Measurements from ENCODE around the gene ZNRF3.
"Not testable (repeated sequence)": the region's sequence is repeated elsewhere in the genome, so short reads cannot be mapped to it uniquely, and the experiment has no call there.

The ZNRF3 gene

GRCh38 chr22:29003975-29004646 lies 120.7 kb downstream of the ZNRF3 start:
- H3K9me3 ChIP-seq (ENCODE audit: insufficient read depth, low read length) = no peaks in the 10 kb centered on the region
- H3K4me3 ChIP-seq (ENCODE audit: insufficient read length, low read depth) = peak overlapping the region; percentile 24
- H3K27me3 ChIP-seq (ENCODE audit: insufficient read depth, insufficient read length) = no peaks in the 10 kb centered on the region
- peaks cover 3% of the 10 kb centered on the region for H3K36me3 ChIP-seq (ENCODE audit: insufficient read depth, insufficient read length, low read length)
- H3K9ac ChIP-seq (ENCODE audit: insufficient read length, low read depth) = peak overlapping the region; percentile 61
- TF ChIP-seq ZNF274 (IDR thresholded peaks at IDR 0.05; ENCODE audit: low read depth, low read length) = no peak
- TF ChIP-seq YY1 (IDR thresholded peaks at IDR 0.05; ENCODE audit: insufficient read depth, insufficient read length) = no peak
- TF ChIP-seq SUZ12 (IDR thresholded peaks at IDR 0.05; ENCODE audit: extremely low read depth, insufficient read depth, insufficient read length) = no peak
- H3K4me1 ChIP-seq (ENCODE audit: insufficient read depth, insufficient read length) = peaks cover 15% of the 10 kb centered on the region
- no peak for DNase-seq (ENCODE audit: low read depth, low spot score)

GRCh38 chr22:29004647-29005371 lies 121.4 kb downstream of the ZNRF3 start:
- Histone ChIP-seq H3K9ac (ENCODE audit: insufficient read length, low read depth) (peak overlapping the region; percentile 66), H3K9me3 (ENCODE audit: insufficient read depth, low read length) (no peaks in the 10 kb centered on the region), H3K27me3 (ENCODE audit: insufficient read depth, insufficient read length) (no peaks in the 10 kb centered on the region), H3K4me1 (ENCODE audit: insufficient read depth, insufficient read length) (peaks cover 15% of the 10 kb centered on the region), H3K36me3 (ENCODE audit: insufficient read depth, insufficient read length, low read length) (no peaks in the 10 kb centered on the region), H3K4me3 (ENCODE audit: insufficient read length, low read depth) (peak overlapping the region; percentile 19)
- TF ChIP-seq YY1 (IDR thresholded peaks at IDR 0.05; ENCODE audit: insufficient read depth, insufficient read length) (no peak), ZNF274 (IDR thresholded peaks at IDR 0.05; ENCODE audit: low read depth, low read length) (no peak), SUZ12 (IDR thresholded peaks at IDR 0.05; ENCODE audit: extremely low read depth, insufficient read depth, insufficient read length) (no peak)
- DNase-seq (ENCODE audit: low read depth, low spot score) = no peak

DNA sequence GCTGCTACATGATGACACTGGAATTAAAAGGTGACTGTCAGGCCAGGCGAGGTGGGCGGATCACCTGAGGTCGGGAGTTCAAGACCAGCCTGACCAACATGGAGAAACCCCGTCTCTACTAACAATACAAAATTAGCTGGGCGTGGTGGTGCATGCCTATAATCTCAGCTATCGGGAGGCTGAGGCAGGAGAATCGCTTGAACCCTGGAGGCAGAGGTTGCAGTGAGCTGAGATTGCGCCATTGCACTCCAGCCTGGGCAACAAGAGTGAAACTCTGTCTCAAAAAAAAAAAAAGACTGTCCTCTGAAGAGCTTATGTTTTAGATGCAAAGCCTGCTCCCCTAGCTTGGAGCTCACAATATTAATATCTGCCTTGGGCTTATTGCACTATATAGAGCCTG lies 122.4 kb downstream of the ZNRF3 start:
- not testable (repeated sequence) for H3K27me3 ChIP-seq (ENCODE audit: insufficient read depth, insufficient read length); DNase-seq (ENCODE audit: low read depth, low spot score); H3K9me3 ChIP-seq (ENCODE audit: insufficient read depth, low read length); H3K4me3 ChIP-seq (ENCODE audit: insufficient read length, low read depth); H3K36me3 ChIP-seq (ENCODE audit: insufficient read depth, insufficient read length, low read length)
- Histone ChIP-seq H3K9ac (ENCODE audit: insufficient read length, low read depth) (peak overlapping the region; percentile 66), H3K4me1 (ENCODE audit: insufficient read depth, insufficient read length) (peaks cover 15% of the 10 kb centered on the region)

- no peaks in the 10 kb centered on the region for H3K9me3 ChIP-seq (ENCODE audit: insufficient read depth, low read length)
- no peak overlapping the region for H3K4me3 ChIP-seq (ENCODE audit: insufficient read length, low read depth)
- H3K9ac ChIP-seq (ENCODE audit: insufficient read length, low read depth) = no peak overlapping the region
- H3K4me1 ChIP-seq (ENCODE audit: insufficient read depth, insufficient read length) = peaks cover 15% of the 10 kb centered on the region
- no peaks in the 10 kb centered on the region for H3K27me3 ChIP-seq (ENCODE audit: insufficient read depth, insufficient read length)
- H3K36me3 ChIP-seq (ENCODE audit: insufficient read depth, insufficient read length, low read length) = no peaks in the 10 kb centered on the region
- no peak for DNase-seq (ENCODE audit: low read depth, low spot score)
- no peak for TF ChIP-seq SUZ12 (IDR thresholded peaks at IDR 0.05; ENCODE audit: extremely low read depth, insufficient read depth, insufficient read length)
- no peak for TF ChIP-seq ZNF274 (IDR thresholded peaks at IDR 0.05; ENCODE audit: low read depth, low read length)
Observed at GRCh38 chr22:29006346-29006745, 123.0 kb downstream of the ZNRF3 start.

DNA sequence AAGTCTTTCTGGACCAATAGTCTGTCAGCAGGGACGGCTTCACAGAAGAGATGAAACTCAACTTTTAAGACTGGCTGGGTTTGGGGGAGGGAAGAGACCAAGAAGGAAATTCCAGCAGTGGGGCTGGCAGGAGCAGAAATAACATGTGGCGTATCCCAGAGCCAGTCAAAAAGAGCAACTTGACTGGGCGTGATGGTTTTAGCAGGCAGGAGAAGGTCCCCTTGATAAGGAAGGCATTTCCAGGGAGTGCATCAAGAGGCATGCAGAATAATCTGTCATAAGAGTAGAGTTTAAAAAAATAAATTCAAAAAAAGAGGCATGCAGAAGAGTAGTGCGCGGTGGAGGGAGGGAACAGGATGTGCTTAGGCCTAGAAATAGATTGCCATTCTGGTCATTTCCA lies 125.8 kb downstream of the ZNRF3 start:
- Histone ChIP-seq H3K27me3 (ENCODE audit: insufficient read depth, insufficient read length) (no peaks in the 10 kb centered on the region), H3K36me3 (ENCODE audit: insufficient read depth, insufficient read length, low read length) (peaks cover 4% of the 10 kb centered on the region), H3K4me1 (ENCODE audit: insufficient read depth, insufficient read length) (peaks cover 19% of the 10 kb centered on the region), H3K4me3 (ENCODE audit: insufficient read length, low read depth) (no peak overlapping the region), H3K9ac (ENCODE audit: insufficient read length, low read depth) (no peak overlapping the region), H3K9me3 (ENCODE audit: insufficient read depth, low read length) (no peaks in the 10 kb centered on the region)
- no peak for DNase-seq (ENCODE audit: low read depth, low spot score)
- TF ChIP-seq YY1 (IDR thresholded peaks at IDR 0.05; ENCODE audit: insufficient read depth, insufficient read length) = no peak
- no peak for TF ChIP-seq SUZ12 (IDR thresholded peaks at IDR 0.05; ENCODE audit: extremely low read depth, insufficient read depth, insufficient read length)
- TF ChIP-seq ZNF274 (IDR thresholded peaks at IDR 0.05; ENCODE audit: low read depth, low read length) = no peak

DNA sequence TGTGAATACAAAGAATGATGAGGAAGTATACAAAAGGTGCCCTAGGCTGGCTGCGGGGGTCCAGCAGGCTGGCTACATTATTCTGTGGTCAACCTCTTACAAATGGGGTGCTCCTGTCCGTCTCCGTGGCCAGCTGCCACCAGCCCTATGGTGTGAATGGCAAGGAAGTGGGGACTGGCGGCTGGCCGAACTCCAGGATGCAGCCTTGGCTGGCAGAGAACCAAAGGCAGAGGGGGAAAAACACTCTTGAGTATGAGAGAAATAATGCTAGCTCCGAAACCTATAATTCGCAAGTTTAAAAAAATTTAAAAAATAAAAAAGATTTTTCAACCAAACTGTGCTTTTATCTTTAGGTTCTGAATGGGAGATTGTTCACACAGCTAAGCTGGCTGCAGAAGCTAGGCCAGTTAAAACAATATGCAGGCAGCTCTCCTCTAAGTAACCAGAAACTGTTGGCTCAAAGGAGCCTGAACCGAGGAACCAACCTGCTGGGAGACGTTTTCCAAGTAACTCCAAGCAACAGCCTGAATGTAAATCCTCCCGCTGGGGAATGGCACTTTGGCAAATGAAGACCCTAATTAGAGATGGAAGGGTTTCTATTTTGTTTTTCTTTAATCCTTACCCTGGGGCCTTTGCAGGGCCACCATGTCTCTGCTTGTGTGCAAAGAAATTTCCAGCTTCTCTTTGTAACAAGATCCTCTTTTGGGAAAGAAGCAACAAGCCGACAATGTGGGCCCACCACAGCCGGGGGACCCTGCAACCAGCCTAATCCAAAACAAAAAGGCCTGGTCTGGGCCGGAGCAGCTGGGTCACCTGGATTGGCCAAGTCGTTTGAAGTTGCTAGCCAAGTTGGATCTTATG lies 128.1 kb downstream of the ZNRF3 start:
- Histone ChIP-seq H3K9me3 (ENCODE audit: insufficient read depth, low read length) (no peaks in the 10 kb centered on the region), H3K27me3 (ENCODE audit: insufficient read depth, insufficient read length) (no peaks in the 10 kb centered on the region), H3K9ac (ENCODE audit: insufficient read length, low read depth) (no peak overlapping the region), H3K36me3 (ENCODE audit: insufficient read depth, insufficient read length, low read length) (peaks cover 4% of the 10 kb centered on the region), H3K4me3 (ENCODE audit: insufficient read length, low read depth) (no peak overlapping the region), H3K4me1 (ENCODE audit: insufficient read depth, insufficient read length) (peaks cover 14% of the 10 kb centered on the region)
- no peak for DNase-seq (ENCODE audit: low read depth, low spot score)
- TF ChIP-seq YY1 (IDR thresholded peaks at IDR 0.05; ENCODE audit: insufficient read depth, insufficient read length) (no peak), ZNF274 (IDR thresholded peaks at IDR 0.05; ENCODE audit: low read depth, low read length) (no peak), SUZ12 (IDR thresholded peaks at IDR 0.05; ENCODE audit: extremely low read depth, insufficient read depth, insufficient read length) (no peak)

- Histone ChIP-seq H3K9ac (ENCODE audit: insufficient read length, low read depth) (no peak overlapping the region), H3K4me3 (ENCODE audit: insufficient read length, low read depth) (no peak overlapping the region), H3K36me3 (ENCODE audit: insufficient read depth, insufficient read length, low read length) (peaks cover 4% of the 10 kb centered on the region), H3K27me3 (ENCODE audit: insufficient read depth, insufficient read length) (no peaks in the 10 kb centered on the region), H3K4me1 (ENCODE audit: insufficient read depth, insufficient read length) (peaks cover 14% of the 10 kb centered on the region), H3K9me3 (ENCODE audit: insufficient read depth, low read length) (no peaks in the 10 kb centered on the region)
- TF ChIP-seq YY1 (IDR thresholded peaks at IDR 0.05; ENCODE audit: insufficient read depth, insufficient read length) (no peak), SUZ12 (IDR thresholded peaks at IDR 0.05; ENCODE audit: extremely low read depth, insufficient read depth, insufficient read length) (no peak), ZNF274 (IDR thresholded peaks at IDR 0.05; ENCODE audit: low read depth, low read length) (no peak)
- no peak for DNase-seq (ENCODE audit: low read depth, low spot score)
Observed at GRCh38 chr22:29012101-29012433, 128.7 kb downstream of the ZNRF3 start.

Data from NT2/D1 (cell line).